Parathyroid adenoma (tissue), 2 donors: ENCODE results near the gene ALDH5A1.

Source experiments
- H2AFZ ChIP-seq: fragments of 300-600 bp; sonication (generic); one replicate; pipeline ENCODE4 v1.7.0; 2017; ENCODE audit warnings: antibody characterized with exemption, mild to moderate bottlenecking
- H3K27ac ChIP-seq: fragments of 300-600 bp; sonication (generic); one replicate; pipeline ENCODE4 v1.7.0; 2017
- H3K27me3 ChIP-seq: fragments of 300-600 bp; sonication (generic); one replicate; pipeline ENCODE4 v1.7.0; 2017; ENCODE audit warnings: low read length; ENCODE audit not compliant: control insufficient read depth, insufficient read depth
- H3K36me3 ChIP-seq: fragments of 300-600 bp; sonication (generic); one replicate; pipeline ENCODE4 v1.7.0; 2017; ENCODE audit warnings: low read length; ENCODE audit not compliant: control insufficient read depth, insufficient read depth
- H3K4me1 ChIP-seq: fragments of 300-600 bp; sonication (generic); one replicate; pipeline ENCODE4 v1.7.0; 2017; ENCODE audit warnings: control low read depth
- H3K4me2 ChIP-seq: fragments of 300-600 bp; sonication (generic); one replicate; pipeline ENCODE4 v1.7.0; 2017; ENCODE audit warnings: low read length
- H3K4me3 ChIP-seq: fragments of 300-600 bp; sonication (generic); one replicate; pipeline ENCODE4 v1.7.0; 2017; ENCODE audit warnings: low read depth, low read length
- H3K79me2 ChIP-seq: fragments of 300-600 bp; sonication (generic); one replicate; pipeline ENCODE4 v1.7.0; 2017; ENCODE audit warnings: control low read depth
- H3K9ac ChIP-seq: fragments of 300-600 bp; sonication (generic); one replicate; pipeline ENCODE4 v1.7.0; 2017; ENCODE audit warnings: mild to moderate bottlenecking
- H3K9me3 ChIP-seq: fragments of 300-600 bp; sonication (generic); one replicate; pipeline ENCODE4 v1.7.0; 2017; ENCODE audit warnings: low read length; ENCODE audit not compliant: control insufficient read depth
- TF ChIP-seq, protein P1 (sequence below): fragments of 300-600 bp; sonication (generic); IDR thresholded peaks from one replicate; pipeline ENCODE4 v1.7.0; 2017; ENCODE audit warnings: antibody characterized with exemption, mild to moderate bottlenecking
- donor health status: primary hyperparathyroidism.

Gene ALDH5A1

GRCh38 chr6:24489881-24490280, 4.9 kb upstream of the ALDH5A1 start:
- Histone ChIP-seq H3K27ac (no peak overlapping the region), H3K4me1 (peaks cover 1% of the 10 kb centered on the region), H3K36me3 (no peaks in the 10 kb centered on the region), H3K9ac (no peak overlapping the region), H3K4me3 (no peak overlapping the region), H3K4me2 (no peak overlapping the region), H3K27me3 (no peaks in the 10 kb centered on the region), H3K9me3 (no peaks in the 10 kb centered on the region), H2AFZ (no peak overlapping the region), H3K79me2 (no peaks in the 10 kb centered on the region)
- TF ChIP-seq, protein P1, sequence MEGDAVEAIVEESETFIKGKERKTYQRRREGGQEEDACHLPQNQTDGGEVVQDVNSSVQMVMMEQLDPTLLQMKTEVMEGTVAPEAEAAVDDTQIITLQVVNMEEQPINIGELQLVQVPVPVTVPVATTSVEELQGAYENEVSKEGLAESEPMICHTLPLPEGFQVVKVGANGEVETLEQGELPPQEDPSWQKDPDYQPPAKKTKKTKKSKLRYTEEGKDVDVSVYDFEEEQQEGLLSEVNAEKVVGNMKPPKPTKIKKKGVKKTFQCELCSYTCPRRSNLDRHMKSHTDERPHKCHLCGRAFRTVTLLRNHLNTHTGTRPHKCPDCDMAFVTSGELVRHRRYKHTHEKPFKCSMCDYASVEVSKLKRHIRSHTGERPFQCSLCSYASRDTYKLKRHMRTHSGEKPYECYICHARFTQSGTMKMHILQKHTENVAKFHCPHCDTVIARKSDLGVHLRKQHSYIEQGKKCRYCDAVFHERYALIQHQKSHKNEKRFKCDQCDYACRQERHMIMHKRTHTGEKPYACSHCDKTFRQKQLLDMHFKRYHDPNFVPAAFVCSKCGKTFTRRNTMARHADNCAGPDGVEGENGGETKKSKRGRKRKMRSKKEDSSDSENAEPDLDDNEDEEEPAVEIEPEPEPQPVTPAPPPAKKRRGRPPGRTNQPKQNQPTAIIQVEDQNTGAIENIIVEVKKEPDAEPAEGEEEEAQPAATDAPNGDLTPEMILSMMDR, result no peak

DNA sequence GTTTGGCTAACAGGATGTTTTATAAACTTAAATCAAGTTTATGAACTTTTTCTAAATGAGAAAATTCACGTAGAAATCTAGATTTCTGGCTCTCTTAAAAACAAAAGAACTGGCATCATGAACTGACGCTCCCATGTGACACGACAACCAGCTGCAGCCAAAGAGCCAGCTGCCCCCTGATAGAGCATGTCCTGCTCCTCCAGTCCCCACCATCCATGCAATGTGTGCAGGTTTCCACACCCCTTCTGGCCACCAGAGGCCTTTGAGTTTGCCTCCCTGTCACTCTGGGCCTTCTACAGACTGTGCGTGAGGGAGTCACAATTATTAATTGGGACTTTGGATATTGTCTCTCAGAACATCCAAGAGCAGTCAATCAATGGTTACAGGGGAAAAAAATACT, 3.8 kb upstream of the ALDH5A1 start:
- no peaks in the 10 kb centered on the region for H3K27me3 ChIP-seq
- no peak overlapping the region for H2AFZ ChIP-seq
- no peak overlapping the region for H3K4me3 ChIP-seq
- no peak overlapping the region for H3K4me2 ChIP-seq
- no peaks in the 10 kb centered on the region for H3K4me1 ChIP-seq
- H3K36me3 ChIP-seq, result no peaks in the 10 kb centered on the region
- no peaks in the 10 kb centered on the region for H3K79me2 ChIP-seq
- TF ChIP-seq, protein P1, result no peak
- no peaks in the 10 kb centered on the region for H3K9me3 ChIP-seq
- no peak overlapping the region for H3K27ac ChIP-seq
- H3K9ac ChIP-seq, result no peak overlapping the region

DNA sequence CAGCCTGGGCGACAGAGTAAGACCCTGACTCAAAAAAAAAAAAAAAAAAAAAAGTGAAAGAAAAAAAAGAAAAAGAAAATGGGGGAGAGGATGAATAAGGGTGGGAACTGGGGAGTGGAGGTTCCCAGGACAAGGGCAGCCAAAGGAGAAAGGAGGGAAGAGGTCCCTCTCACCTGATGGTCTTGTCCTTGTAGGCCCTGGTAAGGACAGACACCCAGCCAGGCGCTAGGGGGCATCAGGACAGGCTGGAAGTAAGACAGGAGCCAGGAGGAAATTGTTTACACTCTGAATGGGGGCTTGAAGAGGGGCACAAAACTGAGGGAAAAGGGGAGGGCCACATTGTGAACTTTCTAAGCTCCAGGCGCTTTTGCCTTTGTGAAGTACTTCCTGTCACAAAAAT, 2.3 kb upstream of the ALDH5A1 start:
- Histone ChIP-seq H3K9ac (no peak overlapping the region), H2AFZ (no peak overlapping the region), H3K27me3 (no peaks in the 10 kb centered on the region), H3K27ac (no peak overlapping the region), H3K36me3 (no peaks in the 10 kb centered on the region), H3K9me3 (no peaks in the 10 kb centered on the region), H3K4me3 (no peak overlapping the region), H3K4me2 (no peak overlapping the region), H3K79me2 (no peaks in the 10 kb centered on the region), H3K4me1 (no peaks in the 10 kb centered on the region)
- TF ChIP-seq, protein P1, result peak; percentile 11

DNA sequence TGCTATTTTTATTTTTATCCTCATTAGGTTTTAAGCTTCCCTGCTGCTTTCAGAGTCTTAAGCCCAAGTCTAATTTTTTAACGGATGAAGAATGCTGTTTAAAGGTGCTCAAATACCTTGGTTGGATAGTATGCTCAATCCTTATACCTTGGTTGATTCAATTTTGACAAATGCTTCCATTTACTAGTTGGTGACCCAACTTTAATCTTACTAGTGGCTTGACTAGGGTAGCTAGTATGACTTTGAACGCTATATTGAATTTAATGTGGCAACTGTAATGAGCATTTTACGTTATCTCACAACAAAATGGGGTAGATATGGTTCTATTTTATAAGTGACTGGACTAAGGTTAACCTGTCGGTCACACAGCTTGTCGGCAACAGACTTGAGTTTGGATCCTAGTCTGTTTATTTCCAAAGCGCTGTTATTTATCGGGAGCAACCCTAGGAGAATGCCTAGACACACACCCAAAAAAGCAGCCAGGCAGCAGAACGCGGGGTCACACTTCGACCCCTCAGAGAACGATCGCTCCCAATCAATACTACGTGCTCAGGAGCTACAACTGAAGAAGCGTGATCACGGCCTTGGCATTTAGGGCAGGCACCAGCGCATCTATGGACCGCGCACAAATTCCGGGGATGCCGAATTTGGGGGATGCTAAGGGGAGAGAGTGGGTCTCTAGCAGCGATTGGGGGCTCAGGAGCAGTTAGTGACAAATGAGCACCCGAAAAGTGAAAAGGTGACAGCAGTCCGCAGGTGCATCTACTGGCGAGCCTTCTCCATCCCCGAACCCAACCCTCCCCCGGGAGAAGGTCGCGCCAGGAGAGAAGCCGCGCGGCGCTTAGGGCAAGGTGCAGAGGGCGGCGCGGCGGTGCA, 586 bp upstream of the ALDH5A1 start:
- H3K4me3 ChIP-seq, result peak overlapping the region; percentile 69
- no peaks in the 10 kb centered on the region for H3K36me3 ChIP-seq
- peak overlapping the region; percentile 83 for H2AFZ ChIP-seq
- TF ChIP-seq, protein P1, result no peak
- peak overlapping the region; percentile 94 for H3K4me2 ChIP-seq
- H3K4me1 ChIP-seq, result no peaks in the 10 kb centered on the region
- H3K9ac ChIP-seq, result no peak overlapping the region
- no peaks in the 10 kb centered on the region for H3K79me2 ChIP-seq
- peak overlapping the region; percentile 59 for H3K27ac ChIP-seq
- no peaks in the 10 kb centered on the region for H3K27me3 ChIP-seq
- no peaks in the 10 kb centered on the region for H3K9me3 ChIP-seq
